A204.1 (cell line): ENCODE data around the gene SFMBT2.
"Not testable (repeated sequence)": the region's sequence is repeated elsewhere in the genome, so short reads cannot be mapped to it uniquely, and the experiment has no call there.

Experiments used
- FAIRE-seq: peaks from 2 replicates; lab custom pipeline; 2012; peaks lifted over from hg19 to GRCh38; lab: Jason Lieb, UNC

The SFMBT2 gene

GRCh38 chr10:7182327-7182726 lies 228.5 kb downstream of the SFMBT2 start:
- not testable (repeated sequence) for FAIRE-seq

GRCh38 chr10:7181420-7181819 lies 229.4 kb downstream of the SFMBT2 start:
- no peak for FAIRE-seq

GRCh38 chr10:7179536-7179935 lies 231.3 kb downstream of the SFMBT2 start:
- no peak for FAIRE-seq

GRCh38 chr10:7173948-7174347 lies 236.9 kb downstream of the SFMBT2 start:
- no peak for FAIRE-seq

GRCh38 chr10:7171825-7172224 lies 239.0 kb downstream of the SFMBT2 start:
- no peak for FAIRE-seq

- no peak for FAIRE-seq
These were observed 240.1 kb downstream of the SFMBT2 start for GRCh38 chr10:7170626-7171322.

- no peak for FAIRE-seq
These were observed 242.4 kb downstream of the SFMBT2 start for GRCh38 chr10:7168414-7168813.

- FAIRE-seq: no peak
These were observed 245.2 kb downstream of the SFMBT2 start for GRCh38 chr10:7165500-7166177.

GRCh38 chr10:7164955-7165354 lies 245.9 kb downstream of the SFMBT2 start:
- FAIRE-seq: no peak

- no peak for FAIRE-seq
These were observed 248.5 kb downstream of the SFMBT2 start for GRCh38 chr10:7162331-7162730.

- no peak for FAIRE-seq
These were observed 249.2 kb downstream of the SFMBT2 start for GRCh38 chr10:7161484-7162250.

GRCh38 chr10:7159928-7160327 lies 250.9 kb downstream of the SFMBT2 start:
- FAIRE-seq: no peak

GRCh38 chr10:7159517-7159916 lies 251.3 kb downstream of the SFMBT2 start:
- FAIRE-seq: no peak

- no peak for FAIRE-seq
These were observed 253.7 kb downstream of the SFMBT2 start for GRCh38 chr10:7157091-7157490.

GRCh38 chr10:7153750-7154149 lies 257.1 kb downstream of the SFMBT2 start:
- no peak for FAIRE-seq

GRCh38 chr10:7152982-7153381 lies 257.9 kb downstream of the SFMBT2 start:
- no peak for FAIRE-seq

- FAIRE-seq: no peak
These were observed 258.5 kb downstream of the SFMBT2 start for GRCh38 chr10:7152341-7152740.

- FAIRE-seq: no peak
These were observed 259.3 kb downstream of the SFMBT2 start for GRCh38 chr10:7151538-7151937.

GRCh38 chr10:7150349-7150748 lies 260.5 kb downstream of the SFMBT2 start:
- no peak for FAIRE-seq

- no peak for FAIRE-seq
These were observed 264.6 kb downstream of the SFMBT2 start for GRCh38 chr10:7146189-7146588.

- no peak for FAIRE-seq
These were observed 274.8 kb downstream of the SFMBT2 start for GRCh38 chr10:7136016-7136415.

- FAIRE-seq: no peak
These were observed 275.6 kb downstream of the SFMBT2 start for GRCh38 chr10:7135188-7135587.

- FAIRE-seq: no peak
These were observed 276.4 kb downstream of the SFMBT2 start for GRCh38 chr10:7134448-7134847.
